ENCODE results near the gene LOXL3.

The LOXL3 gene

GRCh38 chr2:74501335-74502071 lies 52.2 kb downstream of the LOXL3 start:
- Histone ChIP-seq H3K4me3 (ENCODE audit: low read depth in 1 of 2, low read length in 1 of 2) (no peak overlapping the region), H3K27ac (no peak overlapping the region), H3K4me1 (ENCODE audit: control insufficient read depth in 1 of 2, insufficient read depth in 1 of 2, low read depth in 1 of 2, low read length in 1 of 2) (peaks cover 48 to 54% of the 10 kb centered on the region in 2 experiments), H3K27me3 (peaks cover 91% of the 10 kb centered on the region), H3K36me3 (peaks cover 13% of the 10 kb centered on the region), H3K9me3 (no peaks in the 10 kb centered on the region)
- TF ChIP-seq, protein P1, sequence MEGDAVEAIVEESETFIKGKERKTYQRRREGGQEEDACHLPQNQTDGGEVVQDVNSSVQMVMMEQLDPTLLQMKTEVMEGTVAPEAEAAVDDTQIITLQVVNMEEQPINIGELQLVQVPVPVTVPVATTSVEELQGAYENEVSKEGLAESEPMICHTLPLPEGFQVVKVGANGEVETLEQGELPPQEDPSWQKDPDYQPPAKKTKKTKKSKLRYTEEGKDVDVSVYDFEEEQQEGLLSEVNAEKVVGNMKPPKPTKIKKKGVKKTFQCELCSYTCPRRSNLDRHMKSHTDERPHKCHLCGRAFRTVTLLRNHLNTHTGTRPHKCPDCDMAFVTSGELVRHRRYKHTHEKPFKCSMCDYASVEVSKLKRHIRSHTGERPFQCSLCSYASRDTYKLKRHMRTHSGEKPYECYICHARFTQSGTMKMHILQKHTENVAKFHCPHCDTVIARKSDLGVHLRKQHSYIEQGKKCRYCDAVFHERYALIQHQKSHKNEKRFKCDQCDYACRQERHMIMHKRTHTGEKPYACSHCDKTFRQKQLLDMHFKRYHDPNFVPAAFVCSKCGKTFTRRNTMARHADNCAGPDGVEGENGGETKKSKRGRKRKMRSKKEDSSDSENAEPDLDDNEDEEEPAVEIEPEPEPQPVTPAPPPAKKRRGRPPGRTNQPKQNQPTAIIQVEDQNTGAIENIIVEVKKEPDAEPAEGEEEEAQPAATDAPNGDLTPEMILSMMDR (IDR thresholded peaks at IDR 0.05), result no peak

GRCh38 chr2:74500578-74500946 lies 53.2 kb downstream of the LOXL3 start:
- Histone ChIP-seq H3K4me1 (ENCODE audit: control insufficient read depth in 1 of 2, insufficient read depth in 1 of 2, low read depth in 1 of 2, low read length in 1 of 2) (peaks cover 42 to 45% of the 10 kb centered on the region in 2 experiments), H3K27me3 (peaks cover 98% of the 10 kb centered on the region), H3K27ac (no peak overlapping the region), H3K9me3 (no peaks in the 10 kb centered on the region), H3K4me3 (ENCODE audit: low read depth in 1 of 2, low read length in 1 of 2) (no peak overlapping the region), H3K36me3 (peaks cover 8% of the 10 kb centered on the region)
- TF ChIP-seq, protein P1 (IDR thresholded peaks at IDR 0.05), result no peak

- Histone ChIP-seq H3K9me3 (no peaks in the 10 kb centered on the region), H3K27me3 (peaks cover 93% of the 10 kb centered on the region), H3K4me3 (ENCODE audit: low read depth in 1 of 2, low read length in 1 of 2) (no peak overlapping the region), H3K27ac (no peak overlapping the region), H3K36me3 (peaks cover 3% of the 10 kb centered on the region), H3K4me1 (ENCODE audit: control insufficient read depth in 1 of 2, insufficient read depth in 1 of 2, low read depth in 1 of 2, low read length in 1 of 2) (peaks cover 42 to 43% of the 10 kb centered on the region in 2 experiments)
- TF ChIP-seq, protein P1 (IDR thresholded peaks at IDR 0.05), result no peak
These were observed 53.7 kb downstream of the LOXL3 start for GRCh38 chr2:74499940-74500577.

DNA sequence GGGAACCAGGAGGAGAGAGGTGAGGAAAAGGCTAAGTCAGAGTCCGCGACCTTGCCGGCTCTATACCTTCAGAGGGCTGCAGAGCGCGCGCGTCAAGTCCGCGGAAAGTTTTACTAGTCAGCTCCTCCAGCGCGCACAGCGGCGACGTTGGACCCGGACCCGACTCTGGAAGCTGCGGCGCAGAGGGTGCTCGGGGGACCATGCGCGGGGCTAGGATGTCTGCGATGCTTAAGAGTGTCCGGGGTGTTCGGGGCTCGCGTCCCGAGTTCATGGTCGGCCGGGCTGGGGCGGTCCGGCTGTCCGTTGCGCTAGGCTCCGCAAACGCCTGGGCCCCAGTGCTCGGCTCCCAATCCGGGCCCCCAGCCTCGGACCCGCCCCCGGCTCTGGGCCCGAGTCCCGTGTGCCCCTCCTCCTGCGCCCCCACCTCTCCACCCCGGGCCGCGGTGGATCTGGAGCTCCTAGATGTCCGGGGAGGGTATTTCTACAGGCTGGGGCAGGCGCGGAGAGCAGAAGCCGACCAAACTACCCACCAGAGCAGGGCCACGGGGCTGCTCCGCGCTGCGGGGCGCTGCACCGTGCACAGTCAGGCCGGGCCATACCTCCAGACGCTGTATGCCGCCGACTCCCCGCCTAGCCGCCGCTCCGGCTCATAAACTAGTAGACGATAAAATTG lies 54.3 kb downstream of the LOXL3 start, which contains the start of gene LBX2:
TSS of gene LBX2 (minus strand) at position 337 of the 673 bp plus-strand sequence. CDS start at position 271, 66 bp downstream.
- Histone ChIP-seq H3K4me3 (ENCODE audit: low read depth in 1 of 2, low read length in 1 of 2) (peak within 1 kb of the TSS; percentile 53 to 59), H3K4me1 (ENCODE audit: control insufficient read depth in 1 of 2, insufficient read depth in 1 of 2, low read depth in 1 of 2, low read length in 1 of 2) (peaks cover 42 to 43% of the 10 kb centered on the region in 2 experiments), H3K27me3 (peaks cover 86% of the 10 kb centered on the region), H3K36me3 (peaks cover 3% of the 10 kb centered on the region), H3K27ac (no peak within 1 kb of the TSS), H3K9me3 (no peaks in the 10 kb centered on the region)
- TF ChIP-seq, protein P1 (IDR thresholded peaks at IDR 0.05), result no peak

- peak overlapping the region; percentile 53 to 59 for H3K4me3 ChIP-seq (ENCODE audit: low read depth in 1 of 2, low read length in 1 of 2)
- peaks cover 9% of the 10 kb centered on the region for H3K36me3 ChIP-seq
- TF ChIP-seq, protein P1 (IDR thresholded peaks at IDR 0.05), result no peak
- no peaks in the 10 kb centered on the region for H3K9me3 ChIP-seq
- peaks cover 41 to 42% of the 10 kb centered on the region in 2 experiments for H3K4me1 ChIP-seq (ENCODE audit: control insufficient read depth in 1 of 2, insufficient read depth in 1 of 2, low read depth in 1 of 2, low read length in 1 of 2)
- H3K27ac ChIP-seq, result no peak overlapping the region
- H3K27me3 ChIP-seq, result peaks cover 79% of the 10 kb centered on the region
These were observed 55.1 kb downstream of the LOXL3 start for GRCh38 chr2:74498500-74499266.
